GM10248 (cell line): Measurements from ENCODE around the gene DIO3.

ENCODE experiments used
- CTCF ChIA-PET: fragments of 300-600 bp; sonication (Branson Sonifier 250); formaldehyde crosslinking; extraction: SDS; loops from one replicate; lab custom pipeline; 2021; ENCODE audit warnings: antibody characterized with exemption; lab: Yijun Ruan, JAX
- POLR2A ChIA-PET: fragments of 350-650 bp; sonication (Branson Sonifier 250); formaldehyde crosslinking; extraction: SDS; loops from one replicate; lab custom pipeline; 2020; ENCODE audit warnings: antibody characterized with exemption; lab: Yijun Ruan, JAX
- DNase-seq: peaks from one replicate; pipeline ENCODE4 v3.0.0; 2012; ENCODE audit errors: extremely low spot score
- CTCF ChIP-seq: IDR thresholded peaks from 2 replicates; pipeline ENCODE4 v1.5.1; 2012; ENCODE audit warnings: mild to moderate bottlenecking, low read depth; ENCODE audit errors: extremely low read depth, missing control alignments, control extremely low read depth

DIO3 gene

GRCh38 chr14:101562659-101563351 lies 1.5 kb downstream of the DIO3 start:
- no peak for TF ChIP-seq CTCF
- CTCF ChIA-PET, result no interaction called here
- no peak for DNase-seq
- POLR2A ChIA-PET, result no interaction called here

GRCh38 chr14:101563352-101563653 lies 2.0 kb downstream of the DIO3 start:
- no peak for DNase-seq
- ChIA-PET CTCF (no interaction called here), POLR2A (no interaction called here)
- TF ChIP-seq CTCF, result no peak

- ChIA-PET CTCF (no interaction called here), POLR2A (no interaction called here)
- no peak for DNase-seq
- no peak for TF ChIP-seq CTCF
Measured at GRCh38 chr14:101563654-101564443, 2.6 kb downstream of the DIO3 start.

- DNase-seq, result no peak
- ChIA-PET POLR2A (no interaction called here), CTCF (no interaction called here)
- TF ChIP-seq CTCF, result no peak
Measured at GRCh38 chr14:101564444-101564776, 3.1 kb downstream of the DIO3 start.

DNA sequence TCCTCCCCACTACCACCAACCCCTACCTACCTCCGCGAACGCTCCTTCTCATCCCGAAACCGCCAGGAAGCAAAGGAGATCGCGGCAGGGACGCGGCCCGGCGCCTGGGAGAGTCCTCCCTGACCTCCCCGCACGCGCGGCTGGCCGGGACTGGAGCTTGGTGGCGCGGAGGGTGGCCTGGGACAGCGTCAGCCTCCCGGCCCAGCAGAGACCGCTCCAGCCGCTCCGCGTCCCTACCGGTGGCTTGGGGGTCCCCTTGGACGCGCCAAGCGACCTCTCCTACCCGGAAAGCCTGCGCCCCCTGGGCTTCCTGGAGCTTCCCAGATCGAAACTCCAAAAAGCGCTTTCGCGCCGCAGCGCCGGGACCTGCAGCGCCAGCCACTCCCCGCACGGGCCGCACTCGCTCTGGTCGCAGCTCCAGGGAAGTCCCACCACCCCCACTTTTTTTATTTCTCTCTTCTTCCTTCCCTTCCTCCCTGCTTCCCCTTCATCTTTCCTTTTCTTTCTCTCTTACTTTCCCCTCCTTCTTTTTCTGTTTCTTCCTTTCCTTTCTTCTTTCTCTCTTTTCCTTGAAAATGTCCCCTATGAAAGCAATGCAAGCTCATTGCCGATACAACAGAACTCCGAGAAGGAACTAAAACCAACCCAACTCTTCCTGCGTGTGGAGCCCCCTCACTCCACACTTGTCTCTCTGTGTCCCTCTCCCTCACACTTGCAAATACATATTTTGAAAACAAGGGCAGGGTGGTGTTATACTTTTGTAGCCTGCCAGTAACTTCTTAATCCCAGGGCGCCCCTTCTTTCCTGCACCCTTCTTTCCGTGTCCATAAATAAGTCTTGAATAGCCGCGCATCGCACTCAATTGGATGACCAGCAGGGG lies 3.8 kb downstream of the DIO3 start:
- ChIA-PET CTCF (no interaction called here), POLR2A (no interaction called here)
- DNase-seq, result no peak
- no peak for TF ChIP-seq CTCF

- no peak for TF ChIP-seq CTCF
- ChIA-PET CTCF (no interaction called here), POLR2A (no interaction called here)
- no peak for DNase-seq
Measured at GRCh38 chr14:101567252-101567651, 6.0 kb downstream of the DIO3 start.
